Right ventricle myocardium superior (tissue), 1 donor: ENCODE measurements around the gene CABCOCO1. TPM values are rescaled to one million over a fixed set of nuclear protein-coding genes. Genes with fewer than 3 reads are reported as not detected.

Source experiments
- ATAC-seq: fragments of 200-7000 bp; cut with Tn5 transposase; one replicate; pipeline ENCODE4 v1.9.1; 2020; ENCODE audit warnings: mild to moderate bottlenecking; ENCODE audit not compliant: poor library complexity
- DNase-seq: peaks from one replicate; pipeline ENCODE4 v3.0.0-alpha.2; 2020
- intact Hi-C: fragments of 100-400 bp; cut with DNase I; formaldehyde crosslinking; loops from one replicate; pipeline ENCODE4 v1.11.2; 2022
- total RNA-seq: library from RNA; stranded (reverse); fragmentation: NEBNext Ultra II Directional; extraction: Animal tissue kit (Norgen Biotek cat#: 25700); gene quantifications from one replicate; pipeline ENCODE4 v1.2.1, GENCODE V29; 2021
- donor health status: DM: no; HTN: yes; CAD: no; lungs with severe emphysema.

The CABCOCO1 gene
- total RNA-seq, 1 donor from 2014 or later, result not detected

GRCh38 chr10:61795147-61795546 lies 132.4 kb downstream of the CABCOCO1 start:
- ATAC-seq (no peak), DNase-seq (no peak)
- intact Hi-C loops, result no loop called here

GRCh38 chr10:61795551-61795950 lies 132.8 kb downstream of the CABCOCO1 start:
- intact Hi-C loops, result no loop called here
- no peak for ATAC-seq
- no peak for DNase-seq

- no peak for DNase-seq
- intact Hi-C loops, result no loop called here
- ATAC-seq, result no peak
Measured at GRCh38 chr10:61796785-61797184, 134.1 kb downstream of the CABCOCO1 start.

- intact Hi-C loops, result no loop called here
- ATAC-seq (no peak), DNase-seq (no peak)
Measured at GRCh38 chr10:61797304-61798153, 134.8 kb downstream of the CABCOCO1 start.

GRCh38 chr10:61798713-61799112 lies 136.0 kb downstream of the CABCOCO1 start:
- DNase-seq (no peak), ATAC-seq (no peak)
- intact Hi-C loops, result no loop called here

GRCh38 chr10:61801484-61801883 lies 138.8 kb downstream of the CABCOCO1 start:
- intact Hi-C loops, result no loop called here
- no peak for DNase-seq
- ATAC-seq, result no peak

- ATAC-seq (no peak), DNase-seq (no peak)
- intact Hi-C loops, result no loop called here
Measured at GRCh38 chr10:61803269-61803668, 140.5 kb downstream of the CABCOCO1 start.

- DNase-seq (no peak), ATAC-seq (no peak)
- intact Hi-C loops, result no loop called here
Measured at GRCh38 chr10:61804414-61804813, 141.7 kb downstream of the CABCOCO1 start.

GRCh38 chr10:61805091-61805490 lies 142.4 kb downstream of the CABCOCO1 start:
- no peak for ATAC-seq
- intact Hi-C loops, result no loop called here
- DNase-seq, result no peak

- ATAC-seq (no peak), DNase-seq (no peak)
- intact Hi-C loops, result no loop called here
Measured at GRCh38 chr10:61810263-61810662, 147.5 kb downstream of the CABCOCO1 start.

GRCh38 chr10:61812052-61812721 lies 149.5 kb downstream of the CABCOCO1 start:
- no peak for ATAC-seq
- no peak for DNase-seq
- intact Hi-C loops, result no loop called here

GRCh38 chr10:61812920-61813319 lies 150.2 kb downstream of the CABCOCO1 start:
- no peak for ATAC-seq
- DNase-seq, result no peak
- intact Hi-C loops, result no loop called here

GRCh38 chr10:61814160-61814559 lies 151.4 kb downstream of the CABCOCO1 start:
- intact Hi-C loops, result no loop called here
- DNase-seq, result no peak
- no peak for ATAC-seq

GRCh38 chr10:61815496-61815895 lies 152.8 kb downstream of the CABCOCO1 start:
- ATAC-seq (no peak), DNase-seq (no peak)
- intact Hi-C loops, result no loop called here

Other genes starting within 250 kb of the CABCOCO1 start
- gene TMEM26, start 209.5 kb upstream of the CABCOCO1 start, total RNA-seq, result 0.54 TPM
- 13.2 TPM for gene ARID5B, start 238.8 kb downstream of the CABCOCO1 start, total RNA-seq